Esophagus muscularis mucosa (tissue), 3 donors: ENCODE data around the gene MFSD2B.

Source experiments
- EP300 ChIP-seq: sonication (generic); formaldehyde crosslinking; IDR thresholded peaks from one replicate; pipeline ENCODE4 v1.6.1; 2017; ENCODE audit warnings: antibody characterized with exemption
- TF ChIP-seq, protein P1 (sequence below), 3 experiments: fragments of 200-600 bp in 2 of 3; fragments of 450-650 bp in 1 of 3; sonication (generic) in 2 of 3; IDR thresholded peaks; one replicate each; pipeline ENCODE4 v1.5.1; 2017 to 2019; ENCODE audit warnings: antibody characterized with exemption in 3 of 3, mild to moderate bottlenecking in 2 of 3, moderate library complexity in 1 of 3

DNA sequence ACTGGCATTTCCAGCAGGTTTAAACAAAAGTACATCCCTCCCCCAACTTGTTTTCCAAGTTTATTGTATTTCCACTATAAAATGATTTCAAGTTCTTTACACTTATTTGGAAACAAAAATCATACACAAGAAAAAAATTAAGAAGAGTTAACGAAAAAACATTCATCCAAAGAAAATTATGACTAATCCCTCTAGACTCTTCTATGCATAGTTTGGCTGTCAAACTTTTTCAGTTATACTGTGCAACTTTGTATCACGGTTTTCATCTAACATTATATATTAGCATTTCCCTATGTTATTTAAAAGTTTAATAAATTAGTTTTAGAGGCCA, 36.7 kb downstream of the MFSD2B start:
- TF ChIP-seq, protein P1, sequence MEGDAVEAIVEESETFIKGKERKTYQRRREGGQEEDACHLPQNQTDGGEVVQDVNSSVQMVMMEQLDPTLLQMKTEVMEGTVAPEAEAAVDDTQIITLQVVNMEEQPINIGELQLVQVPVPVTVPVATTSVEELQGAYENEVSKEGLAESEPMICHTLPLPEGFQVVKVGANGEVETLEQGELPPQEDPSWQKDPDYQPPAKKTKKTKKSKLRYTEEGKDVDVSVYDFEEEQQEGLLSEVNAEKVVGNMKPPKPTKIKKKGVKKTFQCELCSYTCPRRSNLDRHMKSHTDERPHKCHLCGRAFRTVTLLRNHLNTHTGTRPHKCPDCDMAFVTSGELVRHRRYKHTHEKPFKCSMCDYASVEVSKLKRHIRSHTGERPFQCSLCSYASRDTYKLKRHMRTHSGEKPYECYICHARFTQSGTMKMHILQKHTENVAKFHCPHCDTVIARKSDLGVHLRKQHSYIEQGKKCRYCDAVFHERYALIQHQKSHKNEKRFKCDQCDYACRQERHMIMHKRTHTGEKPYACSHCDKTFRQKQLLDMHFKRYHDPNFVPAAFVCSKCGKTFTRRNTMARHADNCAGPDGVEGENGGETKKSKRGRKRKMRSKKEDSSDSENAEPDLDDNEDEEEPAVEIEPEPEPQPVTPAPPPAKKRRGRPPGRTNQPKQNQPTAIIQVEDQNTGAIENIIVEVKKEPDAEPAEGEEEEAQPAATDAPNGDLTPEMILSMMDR (IDR thresholded peaks at IDR 0.05), result no peak
- no peak for TF ChIP-seq EP300
